PC-3 (cell line): ENCODE data around the gene PRRX2.

Experiments
- EZH2 ChIP-seq: fragments of 300-600 bp; sonication (generic); IDR thresholded peaks from one replicate; pipeline ENCODE4 v1.6.1; 2017; ENCODE audit warnings: antibody characterized with exemption, mild to moderate bottlenecking, low read length; ENCODE audit not compliant: unreplicated experiment
- TF ChIP-seq, protein P1 (sequence below): fragments of 300-600 bp; sonication (generic); conservative IDR thresholded peaks from 2 replicates; pipeline ENCODE4 v1.5.1; 2017; ENCODE audit warnings: antibody characterized with exemption, low read depth, mild to moderate bottlenecking, low read length

DNA sequence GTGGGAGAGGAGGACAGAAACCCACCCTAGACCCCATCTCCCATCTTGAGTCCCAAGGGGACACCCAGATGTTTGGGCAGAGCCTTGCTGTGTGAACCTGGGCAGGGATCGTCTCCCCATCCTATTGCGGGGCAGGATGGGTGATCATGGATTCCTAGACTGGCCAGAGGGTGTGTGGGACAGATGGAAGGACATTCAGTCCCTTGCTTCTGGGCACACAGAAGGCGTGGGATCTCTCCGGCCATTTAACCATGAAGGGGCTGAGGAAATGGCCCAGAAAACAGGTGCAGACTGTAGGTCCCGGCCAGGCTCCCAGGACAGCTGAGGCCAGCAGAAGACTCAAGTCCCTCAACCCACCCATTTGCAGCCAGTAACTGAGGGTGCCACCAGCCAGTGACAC lies 57.5 kb downstream of the PRRX2 start:
- TF ChIP-seq, protein P1, sequence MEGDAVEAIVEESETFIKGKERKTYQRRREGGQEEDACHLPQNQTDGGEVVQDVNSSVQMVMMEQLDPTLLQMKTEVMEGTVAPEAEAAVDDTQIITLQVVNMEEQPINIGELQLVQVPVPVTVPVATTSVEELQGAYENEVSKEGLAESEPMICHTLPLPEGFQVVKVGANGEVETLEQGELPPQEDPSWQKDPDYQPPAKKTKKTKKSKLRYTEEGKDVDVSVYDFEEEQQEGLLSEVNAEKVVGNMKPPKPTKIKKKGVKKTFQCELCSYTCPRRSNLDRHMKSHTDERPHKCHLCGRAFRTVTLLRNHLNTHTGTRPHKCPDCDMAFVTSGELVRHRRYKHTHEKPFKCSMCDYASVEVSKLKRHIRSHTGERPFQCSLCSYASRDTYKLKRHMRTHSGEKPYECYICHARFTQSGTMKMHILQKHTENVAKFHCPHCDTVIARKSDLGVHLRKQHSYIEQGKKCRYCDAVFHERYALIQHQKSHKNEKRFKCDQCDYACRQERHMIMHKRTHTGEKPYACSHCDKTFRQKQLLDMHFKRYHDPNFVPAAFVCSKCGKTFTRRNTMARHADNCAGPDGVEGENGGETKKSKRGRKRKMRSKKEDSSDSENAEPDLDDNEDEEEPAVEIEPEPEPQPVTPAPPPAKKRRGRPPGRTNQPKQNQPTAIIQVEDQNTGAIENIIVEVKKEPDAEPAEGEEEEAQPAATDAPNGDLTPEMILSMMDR = no peak
- no peak for TF ChIP-seq EZH2
